Inflammatory macrophage treated with lipopolysaccharide for 1 hour (primary cell): Measurements from ENCODE around the gene AGBL1.

Experiments used
- DNase-seq, 2 donors: peaks; one replicate each; pipeline ENCODE4 v3.0.0-alpha.2; 2020 to 2022

AGBL1 gene

GRCh38 chr15:86611417-86612040 is 531.9 kb downstream of the AGBL1 start:
- DNase-seq: no peak

GRCh38 chr15:86615411-86615810 is 535.7 kb downstream of the AGBL1 start:
- DNase-seq: no peak

- DNase-seq: no peak
These were observed 536.1 kb downstream of the AGBL1 start for GRCh38 chr15:86615816-86616215.

- DNase-seq: no peak
These were observed 537.1 kb downstream of the AGBL1 start for GRCh38 chr15:86616771-86617170.

- DNase-seq: no peak
These were observed 540.5 kb downstream of the AGBL1 start for GRCh38 chr15:86620157-86620556.

GRCh38 chr15:86620641-86621349 is 541.1 kb downstream of the AGBL1 start:
- DNase-seq: no peak

GRCh38 chr15:86623236-86623635 is 543.6 kb downstream of the AGBL1 start:
- no peak for DNase-seq

GRCh38 chr15:86624261-86625036 is 544.8 kb downstream of the AGBL1 start:
- peak in 1 of 2 donors; percentile 2 for DNase-seq

GRCh38 chr15:86629409-86630356 is 550.0 kb downstream of the AGBL1 start:
- no peak for DNase-seq

- DNase-seq: no peak
These were observed 551.3 kb downstream of the AGBL1 start for GRCh38 chr15:86630946-86631345.

- DNase-seq: no peak
These were observed 554.5 kb downstream of the AGBL1 start for GRCh38 chr15:86634146-86634545.

- DNase-seq: no peak
These were observed 555.4 kb downstream of the AGBL1 start for GRCh38 chr15:86634992-86635638.

GRCh38 chr15:86644339-86644738 is 564.7 kb downstream of the AGBL1 start:
- DNase-seq: no peak

GRCh38 chr15:86645925-86646500 is 566.3 kb downstream of the AGBL1 start:
- DNase-seq: no peak

- DNase-seq: no peak
These were observed 568.3 kb downstream of the AGBL1 start for GRCh38 chr15:86647810-86648440.

GRCh38 chr15:86649277-86649676 is 569.6 kb downstream of the AGBL1 start:
- no peak for DNase-seq

GRCh38 chr15:86650094-86650493 is 570.4 kb downstream of the AGBL1 start:
- DNase-seq: no peak

- no peak for DNase-seq
These were observed 573.9 kb downstream of the AGBL1 start for GRCh38 chr15:86653344-86654197.

GRCh38 chr15:86654501-86654900 is 574.8 kb downstream of the AGBL1 start:
- no peak for DNase-seq

- DNase-seq: no peak
These were observed 577.6 kb downstream of the AGBL1 start for GRCh38 chr15:86657305-86657704.
